Measurements from ENCODE around the gene MARCHF9. TPM values are rescaled to one million over a fixed set of nuclear protein-coding genes. Genes with fewer than 3 reads are reported as not detected.

MARCHF9 gene
- total RNA-seq, 1 experiment from 2014 or later: 18.9 TPM

DNA sequence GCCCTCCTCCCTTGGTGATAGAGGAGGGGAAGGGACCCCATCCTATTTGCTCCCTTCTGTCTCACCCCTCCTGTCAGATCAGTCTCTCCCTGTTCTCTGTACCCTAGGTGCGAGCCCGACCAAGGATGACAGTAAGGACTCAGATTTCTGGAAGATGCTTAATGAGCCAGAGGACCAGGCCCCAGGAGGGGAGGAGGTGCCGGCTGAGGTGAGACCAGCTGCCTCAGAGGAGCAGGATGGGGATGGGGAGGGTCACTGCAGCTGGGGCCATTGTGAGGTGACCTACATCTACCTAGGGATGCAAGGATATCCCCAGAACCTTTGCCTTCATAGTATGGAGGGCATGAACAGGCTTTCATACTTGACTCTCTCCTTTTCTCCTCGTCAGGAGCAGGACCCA lies 38.6 kb upstream of the MARCHF9 start:
- DNase-seq: no peak
- H3K27me3 ChIP-seq (ENCODE audit: insufficient read depth, low read depth): no peaks in the 10 kb centered on the region
- no peaks in the 10 kb centered on the region for H3K9me2 ChIP-seq (ENCODE audit: insufficient read depth)
- H3K4me1 ChIP-seq (replicated peaks; ENCODE audit: insufficient read depth): no peaks in the 10 kb centered on the region
- H3K36me3 ChIP-seq (ENCODE audit: low read depth): 0 out of 2 replicates have a peak, but pooled peaks cover 3% of the 10 kb centered on the region
- no TSS peak for BruUV-seq (replicated peaks)
- H3K79me2 ChIP-seq (ENCODE audit: low read depth): no peaks in the 10 kb centered on the region
- H3K9me3 ChIP-seq (ENCODE audit: insufficient read depth, low read depth): no peaks in the 10 kb centered on the region
- H2AFZ ChIP-seq: no peak overlapping the region
- H3K4me3 ChIP-seq: no peak overlapping the region
- no peaks in the 10 kb centered on the region for H3F3A ChIP-seq (ENCODE audit: insufficient read depth, low read depth)
- ChIA-PET CTCF (no interaction called here), POLR2A (ENCODE audit: unreplicated experiment) (no interaction called here)
- no peak for TF ChIP-seq EZH2 (IDR thresholded peaks at IDR 0.05; ENCODE audit: low read depth)
- TF ChIP-seq, protein P1, sequence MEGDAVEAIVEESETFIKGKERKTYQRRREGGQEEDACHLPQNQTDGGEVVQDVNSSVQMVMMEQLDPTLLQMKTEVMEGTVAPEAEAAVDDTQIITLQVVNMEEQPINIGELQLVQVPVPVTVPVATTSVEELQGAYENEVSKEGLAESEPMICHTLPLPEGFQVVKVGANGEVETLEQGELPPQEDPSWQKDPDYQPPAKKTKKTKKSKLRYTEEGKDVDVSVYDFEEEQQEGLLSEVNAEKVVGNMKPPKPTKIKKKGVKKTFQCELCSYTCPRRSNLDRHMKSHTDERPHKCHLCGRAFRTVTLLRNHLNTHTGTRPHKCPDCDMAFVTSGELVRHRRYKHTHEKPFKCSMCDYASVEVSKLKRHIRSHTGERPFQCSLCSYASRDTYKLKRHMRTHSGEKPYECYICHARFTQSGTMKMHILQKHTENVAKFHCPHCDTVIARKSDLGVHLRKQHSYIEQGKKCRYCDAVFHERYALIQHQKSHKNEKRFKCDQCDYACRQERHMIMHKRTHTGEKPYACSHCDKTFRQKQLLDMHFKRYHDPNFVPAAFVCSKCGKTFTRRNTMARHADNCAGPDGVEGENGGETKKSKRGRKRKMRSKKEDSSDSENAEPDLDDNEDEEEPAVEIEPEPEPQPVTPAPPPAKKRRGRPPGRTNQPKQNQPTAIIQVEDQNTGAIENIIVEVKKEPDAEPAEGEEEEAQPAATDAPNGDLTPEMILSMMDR (conservative IDR thresholded peaks at IDR 0.05): no peak
- H3K27ac ChIP-seq: no peak overlapping the region
- H3K4me2 ChIP-seq: no peak overlapping the region
- intact Hi-C loops (cut with micrococcal nuclease; ENCODE audit: unreplicated experiment): no loop called here
- H4K20me1 ChIP-seq (ENCODE audit: insufficient read depth): no peaks in the 10 kb centered on the region

DNA sequence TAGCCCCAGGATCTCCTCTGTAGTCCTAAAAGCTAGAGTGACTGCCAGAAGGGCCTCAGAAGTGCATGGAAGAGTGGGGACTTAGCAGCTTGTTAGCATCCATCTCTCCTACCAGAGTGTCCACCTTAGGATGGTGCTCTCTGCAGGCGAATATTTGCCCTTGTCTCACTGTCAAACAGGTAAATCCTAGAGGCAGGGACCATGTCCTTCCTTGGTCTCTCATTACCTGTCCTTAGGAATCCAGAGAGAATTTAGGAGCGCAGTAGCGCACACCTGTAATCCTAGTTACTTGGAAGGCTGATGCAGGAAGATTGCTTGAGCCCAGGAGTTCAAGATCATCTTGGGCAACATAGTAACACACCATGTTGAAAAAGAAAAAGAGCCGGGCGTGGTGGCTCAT lies 37.8 kb upstream of the MARCHF9 start:
- Histone ChIP-seq H3K36me3 (ENCODE audit: low read depth) (no peaks in the 10 kb centered on the region), H3K27ac (no peak overlapping the region), H4K20me1 (ENCODE audit: insufficient read depth) (no peaks in the 10 kb centered on the region), H3K9me3 (ENCODE audit: insufficient read depth, low read depth) (no peaks in the 10 kb centered on the region), H3K79me2 (ENCODE audit: low read depth) (no peaks in the 10 kb centered on the region), H3K4me1 (replicated peaks; ENCODE audit: insufficient read depth) (no peaks in the 10 kb centered on the region), H2AFZ (no peak overlapping the region), H3K27me3 (ENCODE audit: insufficient read depth, low read depth) (no peaks in the 10 kb centered on the region), H3K9me2 (ENCODE audit: insufficient read depth) (no peaks in the 10 kb centered on the region), H3F3A (ENCODE audit: insufficient read depth, low read depth) (no peaks in the 10 kb centered on the region), H3K4me3 (no peak overlapping the region), H3K4me2 (no peak overlapping the region)
- CTCF ChIA-PET: no interaction called here
- TF ChIP-seq, protein P1 (conservative IDR thresholded peaks at IDR 0.05): no peak
- DNase-seq: no peak
- POLR2A ChIA-PET (ENCODE audit: unreplicated experiment): no interaction called here
- intact Hi-C loops (cut with micrococcal nuclease; ENCODE audit: unreplicated experiment): no loop called here
- no TSS peak for BruUV-seq (replicated peaks)

DNA sequence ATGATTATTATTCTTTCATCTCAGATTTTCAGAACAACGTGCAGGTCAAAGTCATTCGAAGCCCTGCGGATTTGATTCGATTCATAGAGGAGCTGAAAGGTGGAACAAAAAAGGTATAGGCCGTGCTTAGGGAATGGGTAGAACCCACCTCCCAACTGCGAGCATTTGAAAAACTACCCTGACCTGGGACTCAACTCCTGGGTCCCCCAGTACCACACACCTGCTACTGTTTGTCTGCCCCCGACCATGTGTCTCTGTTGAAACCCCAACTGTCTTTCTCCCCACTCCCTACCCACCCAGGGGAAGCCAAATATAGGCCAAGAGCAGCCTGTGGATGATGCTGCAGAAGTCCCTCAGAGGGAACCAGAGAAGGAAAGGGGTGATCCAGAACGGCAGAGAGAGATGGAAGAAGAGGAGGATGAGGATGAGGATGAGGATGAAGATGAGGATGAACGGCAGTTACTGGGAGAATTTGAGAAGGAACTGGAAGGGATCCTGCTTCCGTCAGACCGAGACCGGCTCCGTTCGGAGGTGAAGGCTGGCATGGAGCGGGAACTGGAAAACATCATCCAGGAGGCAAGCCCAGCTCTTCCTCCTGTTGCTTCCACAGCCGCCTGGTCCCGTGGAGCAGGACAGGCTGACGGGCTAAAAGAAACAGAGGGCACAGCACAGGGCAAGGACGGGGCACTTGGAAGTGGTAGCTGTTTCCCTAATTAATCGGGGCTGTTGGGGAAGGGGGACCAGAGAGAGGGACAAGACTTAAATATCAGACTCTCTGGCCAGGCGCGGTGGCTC lies 36.9 kb upstream of the MARCHF9 start:
- no peak for TF ChIP-seq EZH2 (IDR thresholded peaks at IDR 0.05; ENCODE audit: low read depth)
- TF ChIP-seq, protein P1 (conservative IDR thresholded peaks at IDR 0.05): no peak
- Histone ChIP-seq H3K27me3 (ENCODE audit: insufficient read depth, low read depth) (no peaks in the 10 kb centered on the region), H3K4me2 (no peak overlapping the region), H3K36me3 (ENCODE audit: low read depth) (no peaks in the 10 kb centered on the region), H3F3A (ENCODE audit: insufficient read depth, low read depth) (no peaks in the 10 kb centered on the region), H3K4me1 (replicated peaks; ENCODE audit: insufficient read depth) (no peaks in the 10 kb centered on the region), H3K27ac (no peak overlapping the region), H2AFZ (no peak overlapping the region), H3K79me2 (ENCODE audit: low read depth) (no peaks in the 10 kb centered on the region), H4K20me1 (ENCODE audit: insufficient read depth) (no peaks in the 10 kb centered on the region), H3K9me2 (ENCODE audit: insufficient read depth) (no peaks in the 10 kb centered on the region), H3K4me3 (no peak overlapping the region), H3K9me3 (ENCODE audit: insufficient read depth, low read depth) (no peaks in the 10 kb centered on the region)
- intact Hi-C loops (cut with micrococcal nuclease; ENCODE audit: unreplicated experiment): no loop called here
- DNase-seq: no peak
- ChIA-PET CTCF (no interaction called here), POLR2A (ENCODE audit: unreplicated experiment) (no interaction called here)
- TSS peak; percentile 86 for BruUV-seq (replicated peaks)
